Stimulated activated CD8-positive, alpha-beta memory T cell treated with anti-CD3 and anti-CD28 coated beads, Interleukin-7, amount 100 ng/mL, for 4 hours (primary cell): ENCODE measurements around the gene PLXNA1.

Source experiments
- DNase-seq, 2 donors: peaks; one replicate each; pipeline ENCODE4 v3.0.0-alpha.2; 2020; ENCODE audit warnings: low read depth in 2 of 2

The PLXNA1 gene

DNA sequence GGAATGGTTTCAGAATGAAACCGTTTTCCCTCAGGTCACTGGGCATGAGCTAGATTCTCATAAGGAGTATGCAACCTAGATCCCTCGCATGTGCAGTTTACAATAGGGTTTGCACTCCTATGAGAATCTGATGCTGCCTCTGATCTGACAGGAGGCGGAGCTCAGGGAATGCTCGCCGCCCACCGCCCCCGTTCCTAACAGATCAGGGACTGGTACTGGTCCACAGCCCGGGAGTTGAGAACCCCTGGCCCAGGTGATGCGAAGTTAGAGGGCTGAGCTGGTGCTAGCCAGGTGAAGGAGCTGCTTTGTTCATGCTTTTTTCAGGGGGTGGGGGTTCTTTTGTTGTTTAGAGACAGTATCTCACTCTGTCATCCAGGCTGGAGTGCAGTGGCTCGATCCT lies 15.5 kb upstream of the PLXNA1 start:
- DNase-seq, result no peak

DNA sequence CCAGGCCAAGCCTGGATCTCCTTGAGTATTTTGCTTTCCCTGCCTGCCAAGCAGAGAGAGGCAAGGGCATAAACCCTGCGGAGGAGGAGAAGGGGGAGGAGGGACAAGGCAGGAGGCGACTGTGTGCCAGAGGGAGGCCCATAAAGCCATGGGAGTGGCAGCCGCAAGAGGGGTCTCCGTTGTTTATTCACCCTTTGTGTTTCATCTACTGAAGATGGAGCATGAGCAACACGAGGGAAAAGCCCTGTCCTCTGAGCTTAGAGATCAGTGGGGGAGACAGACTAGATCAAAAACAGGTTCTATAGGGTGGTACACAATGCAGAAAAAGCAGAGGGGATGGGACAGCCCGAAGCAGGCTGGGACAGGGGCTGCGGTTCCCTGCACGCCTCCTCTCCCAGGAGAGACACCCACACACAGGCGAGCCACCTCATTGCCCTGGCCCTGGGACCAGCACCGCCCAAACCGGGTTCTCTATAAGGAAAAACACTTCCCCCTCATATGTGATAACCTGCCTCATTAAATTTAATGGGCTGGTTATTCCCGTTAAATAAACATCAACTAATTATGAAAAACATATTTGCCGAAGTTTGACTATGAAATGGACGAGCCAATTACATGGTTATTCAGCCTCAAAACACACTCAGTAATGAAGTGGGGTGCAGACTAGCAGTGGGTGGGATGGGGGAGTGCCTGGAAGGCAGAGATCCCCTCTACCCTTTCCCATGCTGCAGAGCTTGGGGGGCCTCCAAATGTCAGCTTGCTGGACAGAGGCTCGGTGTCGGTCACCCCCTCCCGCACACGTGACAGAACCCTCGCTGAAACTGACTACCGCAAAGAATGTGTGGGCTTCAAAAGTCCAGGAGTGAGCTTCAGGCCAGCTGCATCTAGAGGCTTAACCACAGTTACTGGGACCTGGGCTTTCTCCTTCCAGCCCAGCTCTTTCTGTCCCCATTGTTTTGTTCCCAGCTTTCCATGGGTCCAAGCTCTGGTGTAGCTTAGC lies 14.2 kb upstream of the PLXNA1 start:
- DNase-seq, result no peak

DNA sequence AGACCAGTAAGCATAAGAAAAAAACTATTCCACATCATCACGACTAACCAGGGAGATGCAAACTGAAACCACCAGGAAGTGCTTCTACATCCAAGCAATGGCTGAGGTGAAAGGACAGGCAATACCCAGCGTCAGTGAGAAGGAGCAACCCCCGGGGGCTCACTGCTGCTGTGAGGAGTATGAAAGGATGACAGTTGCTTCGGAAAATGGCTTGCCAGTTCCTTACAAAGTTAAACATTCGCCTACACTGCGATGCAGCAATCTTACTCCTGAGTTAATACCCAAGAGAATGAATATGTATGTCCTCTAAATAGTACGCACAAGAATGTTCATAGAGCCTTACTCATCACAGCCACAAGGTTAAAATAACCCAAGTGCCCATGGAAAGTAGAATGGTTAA lies 13.3 kb upstream of the PLXNA1 start:
- no peak for DNase-seq

DNA sequence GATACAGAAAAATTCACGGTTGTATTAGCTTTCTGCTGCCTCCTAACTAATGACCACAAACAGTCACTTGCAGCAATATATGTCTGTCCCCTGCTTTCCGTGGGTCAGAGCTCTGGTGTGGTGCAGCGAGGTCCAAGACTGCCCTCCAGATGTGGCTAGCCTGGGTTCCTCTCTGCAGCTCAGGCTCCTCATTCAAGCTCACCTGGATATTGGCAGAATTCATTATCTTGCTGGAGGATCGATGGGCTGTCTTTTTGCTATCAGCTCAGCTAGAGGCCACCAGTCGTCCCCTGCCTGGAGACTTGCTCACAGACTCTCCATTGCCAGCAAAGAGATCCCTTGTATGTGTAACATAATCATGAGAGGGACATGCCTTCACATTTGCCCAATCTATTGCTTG lies 12.8 kb upstream of the PLXNA1 start:
- no peak for DNase-seq

DNA sequence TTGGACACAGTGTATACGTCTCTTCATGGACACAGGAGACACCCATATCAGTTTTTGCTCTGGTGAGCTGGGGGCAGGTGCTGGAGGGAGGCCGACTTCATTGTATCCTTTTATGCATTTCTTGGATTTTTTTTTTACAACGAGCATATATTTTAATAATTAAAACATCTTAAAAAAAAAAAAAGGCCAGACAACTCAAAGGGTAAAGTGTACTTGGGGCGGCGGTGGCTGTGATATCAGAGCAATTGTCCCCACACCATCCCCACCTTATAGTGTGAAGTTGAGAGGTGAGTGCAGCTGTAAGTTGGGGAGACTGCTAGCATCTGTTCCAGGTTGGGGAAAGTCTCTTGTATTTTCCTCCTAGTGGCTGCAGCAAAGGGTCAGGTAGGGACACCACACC lies 12.0 kb upstream of the PLXNA1 start:
- DNase-seq, result no peak

DNA sequence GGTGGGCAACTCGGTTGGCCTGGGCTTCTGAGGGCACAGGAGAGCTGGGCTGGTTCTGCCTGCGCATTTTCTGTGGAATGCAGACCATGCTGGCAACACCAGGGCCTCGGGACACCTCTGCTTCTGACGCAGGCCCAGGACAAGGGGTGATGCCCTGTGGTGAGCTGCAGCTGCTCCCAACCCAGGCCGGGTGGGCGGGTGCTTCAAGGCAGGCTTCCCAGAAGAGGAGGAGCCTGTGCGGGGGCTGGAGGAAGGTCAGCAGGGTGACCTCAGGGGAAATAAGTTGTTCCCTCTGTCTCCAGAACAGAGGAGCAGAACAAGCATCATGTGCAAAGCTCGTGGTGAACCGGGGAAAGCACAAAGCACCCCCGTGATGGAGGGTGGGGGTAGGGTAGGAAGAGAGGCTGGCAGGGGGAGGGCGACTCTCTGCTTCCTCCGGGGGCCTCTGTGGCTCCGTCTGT lies 11.0 kb upstream of the PLXNA1 start:
- DNase-seq, result no peak

DNA sequence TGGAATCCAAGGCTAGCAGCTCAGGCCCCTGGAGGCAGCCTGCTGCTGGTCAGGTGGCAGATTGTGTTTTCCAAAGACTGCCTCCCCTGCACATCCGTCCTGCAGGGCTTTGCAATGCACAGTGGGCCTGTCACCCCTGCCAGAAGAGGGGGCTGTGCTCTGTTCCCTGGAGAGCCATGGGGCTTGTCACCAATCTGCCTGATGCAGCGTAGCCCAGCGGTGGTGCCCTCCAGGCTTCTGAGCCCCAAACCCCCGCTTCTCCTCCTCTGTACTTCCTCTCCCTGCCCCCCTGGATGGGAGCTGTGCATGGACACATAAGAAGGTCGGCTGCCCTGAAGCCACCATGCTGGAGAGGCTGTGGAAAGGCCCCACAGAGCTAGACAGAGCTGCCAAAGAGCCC lies 10.0 kb upstream of the PLXNA1 start:
- DNase-seq, result no peak

DNA sequence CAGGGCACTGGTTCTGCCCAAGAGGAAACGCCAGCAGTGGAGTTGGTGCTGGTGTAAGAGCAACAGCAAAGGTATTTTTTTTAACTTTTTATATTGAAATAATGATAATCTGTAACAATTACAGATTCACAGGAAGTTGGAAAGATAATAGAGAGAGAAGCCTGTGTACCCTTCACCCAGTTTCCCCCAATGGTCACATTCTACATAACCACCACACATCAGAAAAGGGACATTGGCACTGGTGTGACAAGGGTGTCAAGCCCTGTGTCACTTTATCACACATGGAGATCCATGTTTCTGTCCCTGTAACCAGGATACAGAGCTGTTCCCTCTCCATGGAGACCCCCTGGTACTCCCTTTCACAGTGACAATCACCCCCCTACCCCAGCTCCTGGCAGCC lies 9.1 kb upstream of the PLXNA1 start:
- no peak for DNase-seq

DNA sequence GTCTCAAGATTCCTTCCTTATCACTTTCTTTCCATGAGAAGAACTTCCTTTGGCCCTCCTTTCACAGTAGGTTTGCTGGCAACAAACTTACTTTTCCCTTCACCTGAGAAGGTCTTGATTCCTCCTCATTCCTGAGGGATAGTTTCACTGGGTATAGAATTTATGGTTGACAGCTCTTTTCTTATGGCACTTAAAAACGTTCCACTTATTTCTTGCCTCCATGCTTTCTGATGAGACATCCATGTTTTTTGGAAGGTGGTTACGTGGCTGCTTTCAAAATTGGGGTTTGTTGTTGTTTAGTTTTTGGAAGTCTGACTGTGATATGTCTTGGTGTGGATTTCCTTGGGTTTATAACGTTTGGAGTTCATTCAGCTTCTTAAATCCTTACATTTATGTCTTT lies 8.2 kb upstream of the PLXNA1 start:
- no peak for DNase-seq

DNA sequence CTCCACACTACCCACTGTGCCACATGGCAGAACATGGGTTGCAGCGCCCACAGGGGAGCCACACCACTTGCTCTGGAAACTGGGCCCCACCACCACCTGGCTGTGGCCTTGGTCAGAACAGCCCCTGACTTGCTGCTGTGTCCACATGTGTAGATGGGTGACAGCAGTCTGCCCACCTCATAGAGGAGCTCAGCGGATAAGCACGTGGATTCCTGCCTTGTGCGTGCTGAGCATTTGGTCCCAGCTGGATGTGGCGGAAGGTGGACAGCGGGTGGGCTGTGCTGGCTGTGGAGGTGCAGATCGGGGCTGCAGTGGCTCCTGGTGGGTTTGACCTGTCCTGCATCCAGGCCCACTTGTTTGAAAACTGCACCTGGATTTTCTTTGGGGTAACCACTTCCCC lies 6.0 kb upstream of the PLXNA1 start:
- DNase-seq, result no peak

DNA sequence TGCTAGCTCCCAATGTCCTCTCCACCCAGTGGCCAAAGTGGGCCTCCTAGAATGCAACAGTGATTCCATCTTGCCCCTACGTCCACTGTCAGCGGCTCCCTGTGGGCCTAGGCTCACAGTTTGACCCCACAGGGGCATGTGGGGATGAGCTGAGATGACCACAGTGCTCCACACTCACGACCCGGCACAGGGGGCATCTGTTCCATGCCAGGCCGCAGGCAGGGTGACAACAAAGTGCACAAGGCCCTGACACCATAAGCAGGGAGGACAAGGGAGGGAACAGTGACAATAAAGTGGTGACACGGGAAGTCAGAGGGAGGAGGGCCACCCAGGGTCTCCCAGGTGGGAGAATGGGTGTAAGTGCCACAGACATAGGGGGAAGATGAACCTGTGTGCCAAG lies 5.1 kb upstream of the PLXNA1 start:
- DNase-seq, result no peak

DNA sequence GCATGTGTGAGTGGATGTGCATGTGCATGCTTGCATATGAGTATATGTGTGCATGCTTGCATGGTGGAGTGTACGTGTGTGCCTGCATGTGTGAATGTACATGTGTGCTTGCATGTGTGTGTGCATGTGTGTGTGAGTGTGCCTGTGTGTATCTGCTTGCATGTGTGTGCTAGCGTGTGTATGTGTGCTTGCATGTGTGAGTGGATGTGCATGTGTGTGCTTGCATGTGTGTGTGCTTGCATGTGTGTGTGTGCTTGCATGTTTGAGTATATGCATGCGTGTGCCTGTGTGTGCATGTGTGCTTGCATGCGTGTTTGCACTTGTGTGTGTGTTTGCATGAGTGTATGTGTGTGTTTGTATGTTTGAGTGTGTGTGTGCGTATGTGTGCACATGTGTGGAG lies 4.6 kb upstream of the PLXNA1 start:
- no peak for DNase-seq

DNA sequence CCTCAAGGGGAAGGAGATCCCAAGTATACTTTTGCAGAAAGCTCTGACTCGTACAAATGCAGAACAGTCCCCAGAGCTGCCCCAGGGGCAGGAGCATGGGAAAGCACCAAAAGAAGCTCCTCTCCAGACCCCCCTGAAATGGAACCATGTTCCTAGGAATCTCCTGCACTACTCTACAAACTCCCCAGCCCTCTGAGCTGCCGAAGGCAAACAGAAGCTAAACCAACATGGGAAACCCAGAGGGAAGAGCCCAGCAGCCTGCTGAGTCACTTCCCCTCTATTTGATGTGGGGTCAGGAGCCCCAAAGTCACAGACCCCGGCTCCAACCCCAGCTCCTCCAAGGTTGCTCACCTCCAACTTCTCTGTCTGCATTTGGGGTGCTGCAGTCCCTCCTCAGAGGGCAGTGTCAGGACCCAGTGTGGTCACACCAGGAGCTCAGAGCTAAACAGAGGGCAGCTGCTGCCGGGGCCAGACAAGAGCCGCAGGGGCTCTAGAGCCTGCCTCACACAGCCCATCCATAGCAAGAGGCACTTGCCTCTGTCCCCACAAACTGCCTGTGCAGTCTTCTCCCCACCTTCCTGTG lies 3.8 kb upstream of the PLXNA1 start:
- DNase-seq, result no peak

DNA sequence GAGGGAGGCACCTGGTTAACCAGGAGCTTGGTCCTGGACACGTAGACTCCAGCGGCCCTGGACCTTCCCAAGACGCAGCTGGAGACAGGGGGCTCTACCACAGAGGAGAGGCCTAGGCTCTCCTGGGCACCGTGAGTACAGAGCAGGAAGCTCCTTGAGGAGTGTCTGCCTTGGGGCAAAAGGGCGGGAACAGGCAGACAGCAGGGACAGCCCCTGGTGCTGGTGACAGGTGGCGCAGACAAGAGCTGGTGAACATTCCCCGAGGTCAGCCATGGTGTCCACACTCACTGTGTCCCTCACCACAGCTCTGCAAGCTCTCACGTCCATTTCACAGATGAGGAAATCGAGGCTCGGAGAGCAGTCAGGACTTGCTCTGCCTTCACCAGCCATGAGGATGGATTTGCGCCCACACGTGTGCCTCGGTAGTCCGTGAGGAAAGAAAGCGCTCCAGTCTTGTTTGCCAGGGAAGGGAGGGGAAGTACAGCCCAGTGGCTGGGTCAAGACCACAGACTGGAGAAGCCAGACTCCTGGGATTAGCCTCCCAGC lies 2.6 kb upstream of the PLXNA1 start:
- no peak for DNase-seq

DNA sequence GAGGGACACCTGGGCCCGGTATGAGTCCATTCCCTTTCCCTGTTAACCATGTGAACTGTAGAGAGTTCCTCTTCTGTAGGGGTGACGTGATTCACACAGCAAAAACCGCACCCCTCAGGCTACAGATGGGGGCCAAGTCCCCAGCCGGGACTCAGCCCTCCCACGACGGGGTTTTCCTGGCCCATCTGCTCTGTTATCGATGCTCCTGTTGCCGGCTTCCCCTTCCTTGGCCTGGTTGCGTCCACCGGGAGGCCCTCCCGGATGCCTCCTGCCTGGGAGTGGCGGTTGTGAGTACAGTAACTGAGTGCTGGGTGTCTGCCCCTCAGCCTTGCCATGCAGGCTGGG lies 817 bp upstream of the PLXNA1 start:
- peak; percentile 60 to 69 for DNase-seq

DNA sequence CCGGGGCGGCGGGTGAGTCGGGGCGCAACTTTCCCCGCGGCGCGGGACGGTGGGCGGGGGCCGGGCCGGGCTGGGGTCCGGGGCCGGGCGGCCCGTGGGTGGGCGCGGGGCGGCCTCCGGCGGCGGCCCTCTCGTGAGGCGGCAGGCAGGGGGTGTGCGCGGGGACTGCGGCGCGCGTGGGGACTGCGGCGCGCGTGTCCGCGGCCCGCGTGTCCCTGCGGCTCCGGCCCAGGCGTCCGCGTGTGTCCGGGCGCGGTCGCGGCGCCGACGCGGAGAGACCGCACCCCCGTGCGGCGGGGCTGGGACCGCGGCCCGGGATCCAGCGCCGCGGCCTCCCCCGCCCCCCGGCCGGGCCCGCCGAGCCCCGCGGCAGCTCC lies 349 bp downstream of the PLXNA1 start:
- no peak for DNase-seq

DNA sequence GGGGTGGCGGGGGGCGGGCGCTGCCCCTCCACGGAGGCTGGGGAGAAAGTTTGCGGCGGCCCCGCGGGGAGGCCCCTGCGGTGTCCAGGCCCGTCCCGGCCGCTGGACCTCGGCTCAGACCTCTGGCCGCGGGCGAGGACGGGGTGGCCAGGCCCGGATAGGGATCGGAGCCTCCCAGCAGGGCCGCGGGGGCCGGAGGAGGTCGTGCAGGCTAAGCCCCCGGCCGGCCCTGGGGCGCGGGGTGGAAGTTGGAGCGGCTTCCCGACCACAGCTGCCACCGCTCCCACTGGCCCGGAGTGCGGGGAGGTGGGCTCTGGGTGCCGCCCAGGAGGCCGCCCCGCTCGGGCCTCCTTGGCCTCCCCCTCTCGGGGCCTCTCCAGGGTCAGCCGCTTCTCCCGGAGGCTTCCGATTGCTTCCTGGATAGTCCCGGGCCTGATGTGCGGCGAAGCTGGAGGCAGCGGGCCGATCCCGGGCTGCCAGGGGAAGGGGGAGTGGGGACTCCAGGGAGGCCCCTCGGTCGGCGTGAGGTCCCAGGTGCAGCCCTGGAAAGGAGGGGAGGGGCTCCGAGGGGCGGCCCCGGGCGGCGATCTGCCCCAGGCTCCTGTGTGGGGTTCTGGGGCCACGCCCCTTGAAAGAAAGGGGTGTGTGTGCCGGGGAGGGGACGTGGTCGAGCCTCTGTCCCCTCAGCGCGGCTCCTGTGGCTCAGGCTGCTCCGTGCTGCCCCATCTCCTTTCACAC lies 907 bp downstream of the PLXNA1 start:
- DNase-seq, result peak; percentile 6 to 32

DNA sequence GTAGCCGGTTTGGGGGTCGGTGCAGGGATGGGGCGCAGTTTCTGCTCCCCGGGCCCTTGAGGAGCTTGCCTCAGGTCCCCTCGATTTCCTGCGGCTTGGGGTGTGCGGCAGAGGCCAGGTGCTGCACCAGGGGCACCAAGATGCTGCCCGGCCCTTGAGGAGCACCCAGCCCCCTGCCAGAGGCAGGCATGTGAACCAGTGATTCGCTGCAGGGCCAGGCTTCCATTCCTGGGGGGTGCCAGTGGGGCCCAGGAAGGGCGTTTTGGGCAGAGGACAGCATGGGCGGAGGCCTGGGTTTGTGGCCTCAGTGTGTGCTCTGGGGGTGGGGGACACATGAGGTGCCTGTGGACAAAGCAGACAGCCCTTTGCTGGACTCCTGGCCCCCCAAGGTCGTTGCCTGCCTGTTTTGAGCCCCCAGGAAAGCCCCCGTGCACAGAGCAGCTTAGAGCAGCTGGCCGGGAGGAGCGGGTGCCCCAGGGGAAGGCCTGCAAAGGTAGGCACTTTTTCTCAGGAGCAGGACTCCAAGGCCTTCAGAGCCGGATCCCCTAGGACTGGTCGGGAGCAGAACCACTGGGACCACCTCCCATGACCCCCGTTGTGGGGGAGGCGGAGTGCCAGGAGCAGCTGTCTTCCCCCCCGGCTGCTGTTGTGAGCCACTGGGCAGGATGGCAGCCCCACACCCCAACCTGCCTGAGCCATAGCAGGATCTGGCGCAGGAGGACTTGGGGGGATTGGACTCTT lies 1.6 kb downstream of the PLXNA1 start:
- no peak for DNase-seq

DNA sequence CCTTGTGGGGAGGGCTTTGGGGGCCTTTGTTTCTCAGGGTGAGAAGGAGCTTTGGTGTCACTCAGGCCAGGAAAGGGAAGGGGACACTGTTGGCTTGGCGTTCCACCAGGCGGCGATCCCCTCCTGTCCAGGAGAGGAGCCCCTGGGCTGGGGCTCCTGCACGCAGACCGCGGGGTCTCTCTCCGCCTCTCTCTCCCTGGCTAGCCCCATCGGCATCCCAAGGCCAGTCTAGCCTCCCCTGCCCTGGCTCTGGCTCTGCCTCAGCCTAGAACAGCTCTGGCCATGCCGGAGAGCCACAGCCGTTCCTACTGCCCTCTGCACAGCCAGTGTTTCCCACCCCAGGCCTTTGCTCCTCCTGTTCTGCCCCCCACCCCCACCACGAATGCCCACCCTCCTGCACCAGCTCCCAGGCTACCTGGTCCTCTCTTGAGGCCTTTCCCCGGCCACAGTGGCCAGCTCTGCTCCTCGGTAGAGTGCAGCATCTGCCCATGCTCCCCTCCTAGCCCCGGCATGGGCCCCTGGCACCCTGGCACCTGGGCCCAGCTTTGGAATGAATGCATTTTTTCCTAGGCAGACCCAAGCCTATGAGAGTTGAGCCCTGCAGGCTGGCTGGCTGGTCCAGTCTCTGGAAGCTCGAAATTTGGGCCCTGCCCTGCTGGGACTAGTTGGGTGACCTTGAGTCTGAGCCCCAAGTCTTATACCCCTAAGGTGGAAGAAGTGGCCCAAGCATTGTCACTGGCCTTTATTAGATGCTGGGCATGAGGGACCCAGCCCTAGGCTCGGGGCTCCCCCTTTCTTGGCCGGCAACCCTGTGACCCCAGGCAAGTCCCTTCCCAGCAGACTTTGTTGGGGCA lies 2.4 kb downstream of the PLXNA1 start:
- DNase-seq, result no peak

DNA sequence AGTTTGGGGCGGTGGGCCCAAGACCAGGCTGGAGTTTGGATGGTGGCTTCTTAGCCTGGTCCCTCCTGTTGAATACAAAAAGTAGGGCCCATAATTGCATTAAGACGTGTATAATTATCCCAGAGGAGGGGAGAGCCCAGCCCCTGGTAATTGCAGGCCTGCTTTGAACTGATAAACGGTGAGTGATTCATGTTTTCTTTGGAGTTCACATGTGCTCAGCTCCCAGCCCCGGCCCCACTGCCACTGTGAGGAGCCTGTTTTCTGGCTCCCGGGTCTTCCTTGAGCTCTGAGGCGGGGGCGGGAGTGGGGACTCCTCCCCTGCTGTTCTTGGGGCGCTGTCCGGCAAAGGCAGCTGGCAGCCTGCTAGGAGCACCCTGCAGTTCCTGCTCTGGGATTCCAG lies 3.1 kb downstream of the PLXNA1 start:
- DNase-seq, result no peak

DNA sequence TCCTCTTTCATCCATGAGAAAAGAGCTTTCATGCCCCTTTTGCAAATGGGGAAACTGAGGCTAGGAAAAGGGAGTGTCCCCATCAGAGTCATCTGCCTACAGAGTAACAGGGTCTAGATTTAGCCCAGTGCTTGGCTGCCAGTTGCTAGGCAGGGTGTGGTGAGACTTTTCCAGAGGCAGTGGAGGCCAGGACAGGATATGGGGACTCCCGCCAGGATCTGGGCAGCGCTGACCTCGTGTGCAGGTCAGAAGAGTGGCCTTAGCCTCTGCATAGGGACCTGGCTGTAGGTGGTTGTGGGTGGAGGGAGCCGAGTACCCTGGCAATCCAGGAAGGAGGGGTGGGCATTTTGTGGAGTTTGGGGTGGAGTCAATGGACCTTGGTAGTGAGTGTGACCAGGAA lies 4.2 kb downstream of the PLXNA1 start:
- no peak for DNase-seq
